OCI-LY7 (cell line): ENCODE results near the gene LUC7L2. TPM values are rescaled to one million over a fixed set of nuclear protein-coding genes. Genes with fewer than 3 reads are reported as not detected.
"Not testable (repeated sequence)": the region's sequence is repeated elsewhere in the genome, so short reads cannot be mapped to it uniquely, and the experiment has no call there.

Source experiments
- BruUV-seq: library from RNA; stranded (reverse); fragments of 400-500 nt; replicated peaks from 2 replicates; lab custom pipeline; 2021; lab: Mats Ljungman, UMichigan
- CTCF ChIA-PET: fragments of 300-600 bp; sonication (Branson Sonifier 250); formaldehyde crosslinking; loops from one replicate; lab custom pipeline; 2022; ENCODE audit warnings: antibody characterized with exemption; ENCODE audit not compliant: unreplicated experiment; lab: Charles Lee
- POLR2A ChIA-PET: fragments of 300-600 bp; sonication (Branson Sonifier 250); formaldehyde crosslinking; loops from one replicate; lab custom pipeline; 2022; ENCODE audit warnings: antibody characterized with exemption; lab: Charles Lee
- DNase-seq: peaks from one replicate; pipeline ENCODE4 v3.0.0-alpha.2; 2015; ENCODE audit warnings: low spot score
- H2AFZ ChIP-seq: fragments of 200-600 bp; sonication (generic), shearing (Covaris generic); 2 replicates; pipeline ENCODE4 v1.6.1; 2014; ENCODE audit warnings: mild to moderate bottlenecking, antibody characterized with exemption, low read length, moderate library complexity
- H3K27ac ChIP-seq: fragments of 200-600 bp; sonication (generic); 2 replicates; pipeline ENCODE4 v1.5.1; 2014; ENCODE audit warnings: mixed run types, low read depth, mild to moderate bottlenecking, moderate library complexity, low read length, inconsistent platforms; ENCODE audit not compliant: poor library complexity, severe bottlenecking
- H3K36me3 ChIP-seq: fragments of 200-600 bp; sonication (generic); 2 replicates; pipeline ENCODE4 v1.6.1; 2014; ENCODE audit warnings: mild to moderate bottlenecking, antibody characterized with exemption, low read length, moderate library complexity, mixed read lengths; ENCODE audit not compliant: insufficient read depth
- H3K4me1 ChIP-seq: fragments of 200-600 bp; sonication (generic); 2 replicates; pipeline ENCODE4 v1.5.1; 2014; ENCODE audit warnings: mild to moderate bottlenecking, low read length; ENCODE audit not compliant: insufficient read depth, poor library complexity, severe bottlenecking
- H3K4me2 ChIP-seq: fragments of 200-600 bp; sonication (generic); 2 replicates; pipeline ENCODE4 v1.6.1; 2014; ENCODE audit warnings: mild to moderate bottlenecking, low read length
- H3K4me3 ChIP-seq: fragments of 200-600 bp; sonication (generic); 2 replicates; pipeline ENCODE4 v1.5.1; 2014; ENCODE audit warnings: mild to moderate bottlenecking, low read depth, low read length; ENCODE audit not compliant: poor library complexity, severe bottlenecking
- H3K79me2 ChIP-seq: fragments of 200-600 bp; sonication (generic); 2 replicates; pipeline ENCODE4 v1.6.1; 2016; ENCODE audit warnings: low read depth, mild to moderate bottlenecking, low read length, moderate library complexity, mixed read lengths; ENCODE audit not compliant: insufficient read depth
- H3K9me2 ChIP-seq: fragments of 200-600 bp; sonication (generic); 2 replicates; pipeline ENCODE4 v1.6.1; 2016; ENCODE audit warnings: mild to moderate bottlenecking, low read length, mixed read lengths; ENCODE audit not compliant: insufficient read depth
- H3K9me3 ChIP-seq: fragments of 200-600 bp; sonication (generic); 2 replicates; pipeline ENCODE4 v1.6.1; 2014; ENCODE audit warnings: mild to moderate bottlenecking, mixed run types, low read length, mixed read lengths
- H4K20me1 ChIP-seq: fragments of 200-600 bp; sonication (generic); 2 replicates; pipeline ENCODE4 v1.6.1; 2014; ENCODE audit warnings: mild to moderate bottlenecking, antibody characterized with exemption, low read length, moderate library complexity, mixed read lengths; ENCODE audit not compliant: insufficient read depth
- CTCF ChIP-seq: fragments of 200-600 bp; sonication (generic); conservative IDR thresholded peaks from 2 replicates; pipeline ENCODE4 v1.5.1; 2014; ENCODE audit warnings: mild to moderate bottlenecking, antibody characterized with exemption, low read length, moderate library complexity, mixed read lengths
- EZH2phosphoT487 ChIP-seq: fragments of 200-600 bp; sonication (generic); IDR thresholded peaks from 2 replicates; pipeline ENCODE4 v1.6.1; 2018; ENCODE audit warnings: low read depth, borderline replicate concordance, mild to moderate bottlenecking, mixed run types, antibody characterized with exemption, low read length, moderate library complexity, mixed read lengths
- intact Hi-C: fragments of 100-400 bp; cut with micrococcal nuclease; formaldehyde crosslinking; loops from one replicate; pipeline ENCODE4 v1.10.0; 2022; ENCODE audit not compliant: unreplicated experiment
- total RNA-seq, 2 experiments: library from RNA; depleted of rRNA in 1 of 2; stranded (reverse); fragments of >200 nt in 1 of 2; shearing (Covaris generic) in 1 of 2; gene quantifications; 2 replicates each; pipeline ENCODE4 v1.2.3, GENCODE V29; 2014 to 2022

Gene LUC7L2
- total RNA-seq, 2 experiments from 2014 or later: 79.6 to 143 TPM

GRCh38 chr7:139426258-139427028, 66.7 kb downstream of the LUC7L2 start:
- no TSS peak for BruUV-seq
- peaks cover 50% of the 10 kb centered on the region for H3K36me3 ChIP-seq
- H3K9me2 ChIP-seq: no peaks in the 10 kb centered on the region
- no peaks in the 10 kb centered on the region for H3K79me2 ChIP-seq
- no peak overlapping the region for H3K27ac ChIP-seq
- intact Hi-C loops: no loop called here
- no peaks in the 10 kb centered on the region for H3K4me1 ChIP-seq
- TF ChIP-seq CTCF (no peak), EZH2phosphoT487 (no peak)
- no peaks in the 10 kb centered on the region for H3K9me3 ChIP-seq
- no peak for DNase-seq
- H3K4me3 ChIP-seq: no peak overlapping the region
- H3K4me2 ChIP-seq: no peak overlapping the region
- CTCF ChIA-PET: no interaction called here
- POLR2A ChIA-PET: interaction anchor here (0.5 to 1.4 kb wide), 4 partner anchors 12 to 1387 kb away, joined by 3 to 4 read pairs (median 4); no protein-coding TSS in a partner anchor
- H4K20me1 ChIP-seq: no peaks in the 10 kb centered on the region
- no peak overlapping the region for H2AFZ ChIP-seq

- H4K20me1 ChIP-seq: no peaks in the 10 kb centered on the region
- ChIA-PET POLR2A (interaction anchor here (0.5 to 1.4 kb wide), 2 partner anchors 12 to 174 kb away, joined by 3 to 4 read pairs; no protein-coding TSS in a partner anchor), CTCF (no interaction called here)
- no peaks in the 10 kb centered on the region for H3K79me2 ChIP-seq
- DNase-seq: no peak
- no peaks in the 10 kb centered on the region for H3K4me1 ChIP-seq
- no peaks in the 10 kb centered on the region for H3K9me2 ChIP-seq
- H3K4me2 ChIP-seq: no peak overlapping the region
- TF ChIP-seq CTCF (no peak), EZH2phosphoT487 (no peak)
- no peak overlapping the region for H3K4me3 ChIP-seq
- intact Hi-C loops: no loop called here
- H3K36me3 ChIP-seq: peaks cover 45% of the 10 kb centered on the region
- H2AFZ ChIP-seq: no peak overlapping the region
- BruUV-seq: no TSS peak
- H3K9me3 ChIP-seq: no peaks in the 10 kb centered on the region
- no peak overlapping the region for H3K27ac ChIP-seq
These were observed 67.3 kb downstream of the LUC7L2 start for GRCh38 chr7:139427029-139427420.

- Histone ChIP-seq H3K79me2 (no peaks in the 10 kb centered on the region), H3K9me2 (no peaks in the 10 kb centered on the region), H2AFZ (no peak overlapping the region), H3K4me1 (no peaks in the 10 kb centered on the region), H3K9me3 (no peaks in the 10 kb centered on the region), H3K27ac (no peak overlapping the region), H4K20me1 (no peaks in the 10 kb centered on the region), H3K4me2 (no peak overlapping the region), H3K4me3 (no peak overlapping the region), H3K36me3 (peaks cover 37% of the 10 kb centered on the region)
- POLR2A ChIA-PET: interaction anchor here (0.8 kb wide), 1 partner anchor 12 kb away, joined by 3 read pairs; no protein-coding TSS in a partner anchor
- no TSS peak for BruUV-seq
- TF ChIP-seq CTCF (no peak), EZH2phosphoT487 (no peak)
- intact Hi-C loops: no loop called here
- CTCF ChIA-PET: no interaction called here
- DNase-seq: no peak
These were observed 68.1 kb downstream of the LUC7L2 start for GRCh38 chr7:139427788-139428187.

DNA sequence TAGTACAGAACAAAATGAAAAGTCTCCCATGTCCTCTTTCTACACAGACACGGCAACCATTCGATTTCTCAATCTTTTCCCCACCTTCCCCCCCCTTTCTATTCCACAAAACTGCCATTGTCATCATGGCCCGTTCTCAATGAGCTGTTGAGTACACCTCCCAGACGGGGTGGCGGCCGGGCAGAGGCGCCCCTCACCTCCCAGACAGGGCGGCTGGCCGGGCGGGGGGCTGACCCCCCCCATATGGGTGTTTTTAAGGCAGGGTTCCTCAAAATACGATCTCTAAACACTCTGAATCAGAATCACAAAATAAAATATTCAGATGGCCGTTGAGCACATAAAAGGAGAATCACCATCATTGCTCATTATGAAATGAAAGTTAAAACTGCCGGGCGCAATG, 70.0 kb downstream of the LUC7L2 start:
- H3K79me2 ChIP-seq, H3K9me3 ChIP-seq, H2AFZ ChIP-seq, DNase-seq, intact Hi-C loops, H3K4me1 ChIP-seq, H3K4me3 ChIP-seq, BruUV-seq, H4K20me1 ChIP-seq, CTCF ChIA-PET, H3K27ac ChIP-seq, H3K9me2 ChIP-seq, H3K4me2 ChIP-seq: not testable (repeated sequence)
- peaks cover 20% of the 10 kb centered on the region for H3K36me3 ChIP-seq
- POLR2A ChIA-PET: interaction anchor here (0.6 kb wide), 1 partner anchor 16 kb away, joined by 4 read pairs; no protein-coding TSS in a partner anchor
